Measurements from ENCODE around the gene ZDHHC9.

The ZDHHC9 gene

GRCh38 chrX:129763666-129764065, 80.0 kb downstream of the ZDHHC9 start:
- DNase-seq (ENCODE audit: low read depth in 2 of 2): no peak

GRCh38 chrX:129762448-129762847, 81.2 kb downstream of the ZDHHC9 start:
- DNase-seq (ENCODE audit: low read depth in 2 of 2): no peak

- DNase-seq (ENCODE audit: low read depth in 2 of 2): no peak
Measured at GRCh38 chrX:129761596-129761995, 82.1 kb downstream of the ZDHHC9 start.

GRCh38 chrX:129760981-129761380, 82.7 kb downstream of the ZDHHC9 start:
- no peak for DNase-seq (ENCODE audit: low read depth in 2 of 2)

GRCh38 chrX:129760155-129760554, 83.5 kb downstream of the ZDHHC9 start:
- no peak for DNase-seq (ENCODE audit: low read depth in 2 of 2)

GRCh38 chrX:129759576-129760061, 84.1 kb downstream of the ZDHHC9 start:
- DNase-seq (ENCODE audit: low read depth in 2 of 2): no peak

- no peak for DNase-seq (ENCODE audit: low read depth in 2 of 2)
Measured at GRCh38 chrX:129755779-129756650, 87.7 kb downstream of the ZDHHC9 start.

- DNase-seq (ENCODE audit: low read depth in 2 of 2): no peak
Measured at GRCh38 chrX:129754056-129755024, 89.3 kb downstream of the ZDHHC9 start.
